Measurements from ENCODE around the gene MCUB.

- TF ChIP-seq, protein P1, sequence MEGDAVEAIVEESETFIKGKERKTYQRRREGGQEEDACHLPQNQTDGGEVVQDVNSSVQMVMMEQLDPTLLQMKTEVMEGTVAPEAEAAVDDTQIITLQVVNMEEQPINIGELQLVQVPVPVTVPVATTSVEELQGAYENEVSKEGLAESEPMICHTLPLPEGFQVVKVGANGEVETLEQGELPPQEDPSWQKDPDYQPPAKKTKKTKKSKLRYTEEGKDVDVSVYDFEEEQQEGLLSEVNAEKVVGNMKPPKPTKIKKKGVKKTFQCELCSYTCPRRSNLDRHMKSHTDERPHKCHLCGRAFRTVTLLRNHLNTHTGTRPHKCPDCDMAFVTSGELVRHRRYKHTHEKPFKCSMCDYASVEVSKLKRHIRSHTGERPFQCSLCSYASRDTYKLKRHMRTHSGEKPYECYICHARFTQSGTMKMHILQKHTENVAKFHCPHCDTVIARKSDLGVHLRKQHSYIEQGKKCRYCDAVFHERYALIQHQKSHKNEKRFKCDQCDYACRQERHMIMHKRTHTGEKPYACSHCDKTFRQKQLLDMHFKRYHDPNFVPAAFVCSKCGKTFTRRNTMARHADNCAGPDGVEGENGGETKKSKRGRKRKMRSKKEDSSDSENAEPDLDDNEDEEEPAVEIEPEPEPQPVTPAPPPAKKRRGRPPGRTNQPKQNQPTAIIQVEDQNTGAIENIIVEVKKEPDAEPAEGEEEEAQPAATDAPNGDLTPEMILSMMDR (IDR thresholded peaks at IDR 0.05) = no peak
- TF ChIP-seq POLR2AphosphoS5 (IDR thresholded peaks at IDR 0.05; ENCODE audit: insufficient read depth in 1 of 2, low read depth in 1 of 2) = no peak
- TF ChIP-seq POLR2A (IDR thresholded peaks at IDR 0.05) = no peak
Observed at GRCh38 chr4:109607976-109608375, 47.9 kb downstream of the MCUB start.
